Esophagus muscularis mucosa (tissue), 4 donors: ENCODE results near the gene MYB. TPM values are rescaled to one million over a fixed set of nuclear protein-coding genes. Genes with fewer than 3 reads are reported as not detected.

Source experiments
- DNase-seq: peaks from one replicate; pipeline ENCODE4 v3.0.0-alpha.2; 2017; ENCODE audit errors: extremely low spot score
- H3K27ac ChIP-seq, 4 donors: fragments of 200-600 bp; sonication (generic); replicated peaks in 1 of 4; 1 replicate in 3 of 4; 2 replicates in 1 of 4; pipeline ENCODE4 v1.5.1; 2016 to 2019; ENCODE audit warnings: mild to moderate bottlenecking in 1 of 4
- H3K27me3 ChIP-seq, 4 donors: fragments of 200-600 bp; sonication (generic); one replicate each; pipeline versions ENCODE4 v1.5.1 to v1.6.0; 2016 to 2019
- H3K36me3 ChIP-seq, 4 donors: fragments of 200-600 bp; sonication (generic); one replicate each; pipeline ENCODE4 v1.5.1; 2016 to 2019
- H3K4me1 ChIP-seq, 4 donors: fragments of 200-600 bp; sonication (generic); one replicate each; pipeline ENCODE4 v1.5.1; 2016 to 2019
- H3K4me3 ChIP-seq, 4 donors: fragments of 200-600 bp; sonication (generic); 1 replicate in 2 of 4; 2 replicates in 2 of 4; pipeline ENCODE4 v1.5.1; 2016 to 2019; ENCODE audit warnings: mild to moderate bottlenecking in 4 of 4, moderate library complexity in 1 of 4
- H3K9me3 ChIP-seq, 4 donors: fragments of 200-600 bp; sonication (generic); 1 replicate in 3 of 4; 2 replicates in 1 of 4; pipeline ENCODE4 v1.5.1; 2016 to 2019
- EP300 ChIP-seq: sonication (generic); formaldehyde crosslinking; IDR thresholded peaks from one replicate; pipeline ENCODE4 v1.6.1; 2017; ENCODE audit warnings: antibody characterized with exemption
- POLR2A ChIP-seq: fragments of 450-650 bp; IDR thresholded peaks from one replicate; pipeline ENCODE4 v1.6.1; 2017; ENCODE audit warnings: antibody characterized with exemption, moderate library complexity, mild to moderate bottlenecking, low read depth
- POLR2AphosphoS5 ChIP-seq, 2 donors: sonication (generic); formaldehyde crosslinking; IDR thresholded peaks; one replicate each; pipeline ENCODE4 v1.6.1; 2017; ENCODE audit warnings: antibody characterized with exemption in 2 of 2
- WGBS: methylation state at CpG from one replicate; pipeline ENCODE4 v1.1.5; 2018; 5-methylcytosine and 5-hydroxymethylcytosine counted together
- intact Hi-C: fragments of 100-400 bp; cut with DNase I; formaldehyde crosslinking; loops from one replicate; pipeline ENCODE4 v1.15.1; 2023
- total RNA-seq, 4 donors: library from RNA; depleted of rRNA; stranded (reverse); fragments of >200 nt; gene quantifications; one replicate each; pipeline versions ENCODE4 v1.1.0 to v1.2.1, GENCODE V29; 2016
- TF ChIP-seq, protein P1 (sequence below), 3 experiments: fragments of 200-600 bp in 2 of 3; fragments of 450-650 bp in 1 of 3; sonication (generic) in 2 of 3; IDR thresholded peaks; one replicate each; pipeline ENCODE4 v1.5.1; 2017 to 2019; ENCODE audit warnings: antibody characterized with exemption in 3 of 3, mild to moderate bottlenecking in 2 of 3, moderate library complexity in 1 of 3

Gene MYB
- total RNA-seq, 4 donors from 2014 or later: 0.29 to 0.83 (median 0.50) TPM

DNA sequence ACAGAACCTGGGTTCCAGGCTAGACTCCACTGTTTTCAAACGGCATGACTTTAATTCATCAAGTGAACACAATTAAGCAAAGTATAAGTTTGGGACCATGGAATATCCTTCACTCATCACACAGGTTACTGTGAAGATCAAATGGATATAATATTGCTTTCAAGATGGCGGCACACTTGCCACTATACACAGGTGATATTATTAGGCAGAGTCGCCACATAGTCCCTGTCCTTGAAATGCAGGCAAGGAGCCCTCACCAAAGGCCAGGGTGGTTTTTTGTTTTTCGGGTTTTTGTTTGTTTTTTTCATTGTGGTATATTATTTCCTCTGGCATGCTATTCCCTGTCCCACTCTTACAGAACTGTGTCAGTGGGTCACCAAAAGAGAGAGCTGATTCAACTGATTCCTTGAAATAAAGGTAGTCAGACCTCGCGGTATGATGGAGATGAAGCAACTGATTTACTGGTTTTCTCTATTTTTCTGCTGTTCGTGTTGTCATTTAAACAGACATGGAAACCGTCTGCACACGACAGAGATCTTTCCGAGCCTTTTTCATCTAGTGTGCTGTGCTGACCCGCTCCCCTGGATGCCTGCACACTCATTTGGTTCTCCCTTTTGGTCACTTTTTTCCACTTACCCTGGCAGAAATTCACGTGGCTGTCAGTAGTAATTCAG is 29.7 kb downstream of the MYB start:
- WGBS: 91% methylated on average over 12 of the region's 12 CpGs
- intact Hi-C loops: no loop called here
- Histone ChIP-seq H3K27ac (no peak overlapping the region), H3K4me1 (peaks cover 0 to 10% (median 9%) of the 10 kb centered on the region in 4 donors), H3K4me3 (no peak overlapping the region), H3K36me3 (no peaks in the 10 kb centered on the region), H3K27me3 (no peaks in the 10 kb centered on the region), H3K9me3 (peaks cover 0 to 2% (median 0%) of the 10 kb centered on the region in 4 donors)
- no peak for DNase-seq
- TF ChIP-seq, protein P1, sequence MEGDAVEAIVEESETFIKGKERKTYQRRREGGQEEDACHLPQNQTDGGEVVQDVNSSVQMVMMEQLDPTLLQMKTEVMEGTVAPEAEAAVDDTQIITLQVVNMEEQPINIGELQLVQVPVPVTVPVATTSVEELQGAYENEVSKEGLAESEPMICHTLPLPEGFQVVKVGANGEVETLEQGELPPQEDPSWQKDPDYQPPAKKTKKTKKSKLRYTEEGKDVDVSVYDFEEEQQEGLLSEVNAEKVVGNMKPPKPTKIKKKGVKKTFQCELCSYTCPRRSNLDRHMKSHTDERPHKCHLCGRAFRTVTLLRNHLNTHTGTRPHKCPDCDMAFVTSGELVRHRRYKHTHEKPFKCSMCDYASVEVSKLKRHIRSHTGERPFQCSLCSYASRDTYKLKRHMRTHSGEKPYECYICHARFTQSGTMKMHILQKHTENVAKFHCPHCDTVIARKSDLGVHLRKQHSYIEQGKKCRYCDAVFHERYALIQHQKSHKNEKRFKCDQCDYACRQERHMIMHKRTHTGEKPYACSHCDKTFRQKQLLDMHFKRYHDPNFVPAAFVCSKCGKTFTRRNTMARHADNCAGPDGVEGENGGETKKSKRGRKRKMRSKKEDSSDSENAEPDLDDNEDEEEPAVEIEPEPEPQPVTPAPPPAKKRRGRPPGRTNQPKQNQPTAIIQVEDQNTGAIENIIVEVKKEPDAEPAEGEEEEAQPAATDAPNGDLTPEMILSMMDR (IDR thresholded peaks at IDR 0.05): no peak
- TF ChIP-seq POLR2AphosphoS5 (IDR thresholded peaks at IDR 0.05): no peak

DNA sequence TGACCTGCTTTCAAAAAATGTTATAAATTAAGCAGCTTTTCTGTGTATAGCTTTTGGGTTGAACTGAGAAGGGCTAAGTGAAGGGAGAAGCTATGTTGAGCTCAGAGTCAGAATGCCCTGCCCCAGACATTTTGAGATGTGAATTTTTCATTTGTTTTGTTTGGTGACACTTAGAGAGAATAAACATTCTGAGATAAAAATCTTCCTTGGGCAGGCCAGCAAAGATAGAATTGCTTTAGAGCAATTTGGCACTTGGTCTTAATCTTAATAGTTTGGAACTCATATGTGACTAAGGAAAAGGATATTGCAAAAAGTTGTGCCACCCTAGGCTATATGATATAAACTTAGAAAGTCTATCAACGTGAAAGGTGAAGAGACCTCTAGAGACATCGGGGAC is 30.2 kb downstream of the MYB start:
- Histone ChIP-seq H3K9me3 (peaks cover 0 to 2% (median 0%) of the 10 kb centered on the region in 4 donors), H3K4me3 (no peak overlapping the region), H3K27ac (no peak overlapping the region), H3K27me3 (no peaks in the 10 kb centered on the region), H3K4me1 (peaks cover 0 to 10% (median 9%) of the 10 kb centered on the region in 4 donors), H3K36me3 (no peaks in the 10 kb centered on the region)
- intact Hi-C loops: no loop called here
- 88% methylated on average over 2 of the region's 2 CpGs for WGBS
- TF ChIP-seq POLR2AphosphoS5 (IDR thresholded peaks at IDR 0.05): no peak
- TF ChIP-seq, protein P1 (IDR thresholded peaks at IDR 0.05): no peak
- no peak for TF ChIP-seq POLR2A
- no peak for TF ChIP-seq EP300
- no peak for DNase-seq

DNA sequence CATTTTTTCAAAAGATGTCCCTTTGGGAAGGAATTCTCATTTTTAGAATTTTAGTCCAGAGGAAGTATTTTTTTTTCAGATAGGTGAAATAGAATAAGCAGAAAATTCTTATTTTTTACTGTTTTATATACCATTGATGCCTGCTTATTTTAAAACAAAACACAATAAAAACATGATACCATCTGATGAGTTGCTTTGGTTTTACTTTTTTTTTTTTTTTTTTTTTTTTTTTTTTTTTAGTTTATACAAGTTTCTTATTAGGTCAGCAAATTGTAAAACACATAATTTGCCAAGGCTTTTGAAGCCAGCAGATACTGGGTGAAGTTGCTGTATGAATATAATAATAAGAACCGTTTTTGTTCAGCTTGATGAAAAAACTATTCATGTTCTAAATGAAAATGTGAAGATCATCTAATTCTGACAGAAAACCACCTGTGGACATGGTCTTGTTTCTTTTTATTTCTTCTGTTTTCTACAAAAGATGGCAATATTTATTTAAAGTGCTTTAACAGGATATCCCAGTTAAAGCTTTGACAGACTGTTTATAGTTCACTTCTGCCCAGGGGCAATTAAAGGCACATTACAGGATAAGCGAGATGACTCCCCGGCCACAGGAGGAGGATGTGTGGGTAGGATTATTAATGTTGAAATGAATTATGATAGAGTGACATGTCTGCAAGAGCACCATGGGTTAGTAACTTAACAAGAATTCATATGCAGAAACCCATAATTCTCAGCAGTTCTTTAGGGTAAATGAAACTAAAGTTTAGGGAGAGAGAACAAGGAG is 31.1 kb downstream of the MYB start:
- Histone ChIP-seq H3K4me1 (peaks cover 0 to 10% (median 9%) of the 10 kb centered on the region in 4 donors), H3K27ac (no peak overlapping the region), H3K36me3 (no peaks in the 10 kb centered on the region), H3K9me3 (peaks cover 0 to 2% (median 0%) of the 10 kb centered on the region in 4 donors), H3K4me3 (no peak overlapping the region), H3K27me3 (no peaks in the 10 kb centered on the region)
- intact Hi-C loops: no loop called here
- TF ChIP-seq POLR2A (no peak), EP300 (no peak), POLR2AphosphoS5 (IDR thresholded peaks at IDR 0.05) (no peak)
- TF ChIP-seq, protein P1 (IDR thresholded peaks at IDR 0.05): no peak
- 26% methylated on average over 3 of the region's 3 CpGs for WGBS
- no peak for DNase-seq

DNA sequence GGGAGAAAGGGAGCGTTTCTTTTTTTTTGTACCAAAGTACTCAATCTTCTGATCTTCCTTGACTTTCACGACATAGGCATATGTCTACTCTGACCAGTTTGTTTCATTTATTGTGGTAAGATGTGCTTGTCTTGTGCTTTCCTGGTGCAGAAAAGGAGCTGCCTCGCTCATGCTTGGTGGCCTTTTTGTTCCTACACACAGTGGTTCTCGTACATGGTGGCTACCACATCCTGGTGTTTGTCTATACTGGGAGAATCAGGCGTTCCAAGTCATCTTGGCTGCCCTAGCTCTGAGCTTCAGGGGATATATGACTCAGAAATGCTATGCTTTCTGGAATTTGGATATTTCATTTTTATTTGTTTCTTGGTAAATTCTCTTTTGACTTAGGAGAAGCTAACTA is 31.8 kb downstream of the MYB start:
- no peak overlapping the region for H3K4me3 ChIP-seq
- H3K27me3 ChIP-seq: no peaks in the 10 kb centered on the region
- no peaks in the 10 kb centered on the region for H3K36me3 ChIP-seq
- no peak for DNase-seq
- peaks cover 0 to 2% (median 0%) of the 10 kb centered on the region in 4 donors for H3K9me3 ChIP-seq
- 56% methylated on average over 5 of the region's 5 CpGs for WGBS
- H3K4me1 ChIP-seq: peaks cover 0 to 10% (median 9%) of the 10 kb centered on the region in 4 donors
- intact Hi-C loops: no loop called here
- H3K27ac ChIP-seq: no peak overlapping the region
- TF ChIP-seq EP300: no peak
- TF ChIP-seq, protein P1 (IDR thresholded peaks at IDR 0.05): no peak
- no peak for TF ChIP-seq POLR2A
- TF ChIP-seq POLR2AphosphoS5 (IDR thresholded peaks at IDR 0.05): no peak
